ENCODE results near the gene CECR2. TPM values are rescaled to one million over a fixed set of nuclear protein-coding genes. Genes with fewer than 3 reads are reported as not detected.

The CECR2 gene
- total RNA-seq, 1 donor from 2014 or later, result 0.24 TPM

- no peak for DNase-seq (ENCODE audit: extremely low spot score, unreplicated experiment)
- no peaks in the 10 kb centered on the region for H3K36me3 Mint-ChIP-seq (ENCODE audit: unreplicated experiment)
- H3K4me1 Mint-ChIP-seq (ENCODE audit: unreplicated experiment), result no peaks in the 10 kb centered on the region
- H3K9me3 Mint-ChIP-seq (ENCODE audit: unreplicated experiment), result no peaks in the 10 kb centered on the region
- H3K27ac Mint-ChIP-seq (ENCODE audit: unreplicated experiment), result no peak overlapping the region
- no peak overlapping the region for H3K4me3 Mint-ChIP-seq (ENCODE audit: unreplicated experiment)
- peak; percentile 77 for TF ChIP-seq CTCF (IDR thresholded peaks at IDR 0.05)
- peaks cover 2% of the 10 kb centered on the region for H3K27me3 Mint-ChIP-seq (ENCODE audit: unreplicated experiment)
Observed at GRCh38 chr22:17501679-17502285, 132.5 kb downstream of the CECR2 start.

- Mint-ChIP-seq H3K4me1 (ENCODE audit: unreplicated experiment) (no peaks in the 10 kb centered on the region), H3K4me3 (ENCODE audit: unreplicated experiment) (no peak overlapping the region), H3K9me3 (ENCODE audit: unreplicated experiment) (no peaks in the 10 kb centered on the region), H3K36me3 (ENCODE audit: unreplicated experiment) (no peaks in the 10 kb centered on the region), H3K27ac (ENCODE audit: unreplicated experiment) (no peak overlapping the region), H3K27me3 (ENCODE audit: unreplicated experiment) (peaks cover 2% of the 10 kb centered on the region)
- no peak for TF ChIP-seq CTCF (IDR thresholded peaks at IDR 0.05)
- DNase-seq (ENCODE audit: extremely low spot score, unreplicated experiment), result no peak
Observed at GRCh38 chr22:17508110-17508509, 138.8 kb downstream of the CECR2 start.

- no peaks in the 10 kb centered on the region for H3K36me3 Mint-ChIP-seq (ENCODE audit: unreplicated experiment)
- H3K4me1 Mint-ChIP-seq (ENCODE audit: unreplicated experiment), result no peaks in the 10 kb centered on the region
- peaks cover 6% of the 10 kb centered on the region for H3K27me3 Mint-ChIP-seq (ENCODE audit: unreplicated experiment)
- DNase-seq (ENCODE audit: extremely low spot score, unreplicated experiment), result no peak
- no peaks in the 10 kb centered on the region for H3K9me3 Mint-ChIP-seq (ENCODE audit: unreplicated experiment)
- no peak for TF ChIP-seq CTCF (IDR thresholded peaks at IDR 0.05)
- no peak overlapping the region for H3K4me3 Mint-ChIP-seq (ENCODE audit: unreplicated experiment)
- H3K27ac Mint-ChIP-seq (ENCODE audit: unreplicated experiment), result no peak overlapping the region
Observed at GRCh38 chr22:17512960-17513359, 143.7 kb downstream of the CECR2 start.

- Mint-ChIP-seq H3K36me3 (ENCODE audit: unreplicated experiment) (no peaks in the 10 kb centered on the region), H3K9me3 (ENCODE audit: unreplicated experiment) (no peaks in the 10 kb centered on the region), H3K27me3 (ENCODE audit: unreplicated experiment) (peaks cover 6% of the 10 kb centered on the region), H3K4me1 (ENCODE audit: unreplicated experiment) (no peaks in the 10 kb centered on the region), H3K27ac (ENCODE audit: unreplicated experiment) (no peak overlapping the region), H3K4me3 (ENCODE audit: unreplicated experiment) (no peak overlapping the region)
- no peak for TF ChIP-seq CTCF (IDR thresholded peaks at IDR 0.05)
- DNase-seq (ENCODE audit: extremely low spot score, unreplicated experiment), result no peak
Observed at GRCh38 chr22:17513612-17514011, 144.4 kb downstream of the CECR2 start.

- no peaks in the 10 kb centered on the region for H3K9me3 Mint-ChIP-seq (ENCODE audit: unreplicated experiment)
- no peak overlapping the region for H3K4me3 Mint-ChIP-seq (ENCODE audit: unreplicated experiment)
- TF ChIP-seq CTCF (IDR thresholded peaks at IDR 0.05), result no peak
- H3K27ac Mint-ChIP-seq (ENCODE audit: unreplicated experiment), result no peak overlapping the region
- DNase-seq (ENCODE audit: extremely low spot score, unreplicated experiment), result no peak
- peaks cover 6% of the 10 kb centered on the region for H3K27me3 Mint-ChIP-seq (ENCODE audit: unreplicated experiment)
- no peaks in the 10 kb centered on the region for H3K4me1 Mint-ChIP-seq (ENCODE audit: unreplicated experiment)
- no peaks in the 10 kb centered on the region for H3K36me3 Mint-ChIP-seq (ENCODE audit: unreplicated experiment)
Observed at GRCh38 chr22:17514084-17514483, 144.8 kb downstream of the CECR2 start.
